Fibroblast of pulmonary artery (primary cell): ENCODE measurements around the gene SNX30.

ENCODE experiments used
- DNase-seq: peaks from one replicate; pipeline ENCODE4 v3.0.0-alpha.2; 2010; ENCODE audit warnings: low read depth
- H3K4me3 ChIP-seq: replicated peaks from 2 replicates; pipeline ENCODE4 v1.5.1; 2011; ENCODE audit warnings: low read depth, mild to moderate bottlenecking, control low read depth, low read length, moderate library complexity
- TF ChIP-seq, protein P1 (sequence below): IDR thresholded peaks from 2 replicates; pipeline ENCODE4 v1.5.1; 2011; ENCODE audit warnings: mild to moderate bottlenecking, control low read depth, low read length, inconsistent platforms; ENCODE audit errors: missing control alignments

SNX30 gene, protein sequence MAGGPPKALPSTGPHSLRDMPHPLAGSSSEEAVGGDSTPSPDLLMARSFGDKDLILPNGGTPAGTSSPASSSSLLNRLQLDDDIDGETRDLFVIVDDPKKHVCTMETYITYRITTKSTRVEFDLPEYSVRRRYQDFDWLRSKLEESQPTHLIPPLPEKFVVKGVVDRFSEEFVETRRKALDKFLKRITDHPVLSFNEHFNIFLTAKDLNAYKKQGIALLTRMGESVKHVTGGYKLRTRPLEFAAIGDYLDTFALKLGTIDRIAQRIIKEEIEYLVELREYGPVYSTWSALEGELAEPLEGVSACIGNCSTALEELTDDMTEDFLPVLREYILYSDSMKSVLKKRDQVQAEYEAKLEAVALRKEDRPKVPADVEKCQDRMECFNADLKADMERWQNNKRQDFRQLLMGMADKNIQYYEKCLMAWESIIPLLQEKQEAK

DNA sequence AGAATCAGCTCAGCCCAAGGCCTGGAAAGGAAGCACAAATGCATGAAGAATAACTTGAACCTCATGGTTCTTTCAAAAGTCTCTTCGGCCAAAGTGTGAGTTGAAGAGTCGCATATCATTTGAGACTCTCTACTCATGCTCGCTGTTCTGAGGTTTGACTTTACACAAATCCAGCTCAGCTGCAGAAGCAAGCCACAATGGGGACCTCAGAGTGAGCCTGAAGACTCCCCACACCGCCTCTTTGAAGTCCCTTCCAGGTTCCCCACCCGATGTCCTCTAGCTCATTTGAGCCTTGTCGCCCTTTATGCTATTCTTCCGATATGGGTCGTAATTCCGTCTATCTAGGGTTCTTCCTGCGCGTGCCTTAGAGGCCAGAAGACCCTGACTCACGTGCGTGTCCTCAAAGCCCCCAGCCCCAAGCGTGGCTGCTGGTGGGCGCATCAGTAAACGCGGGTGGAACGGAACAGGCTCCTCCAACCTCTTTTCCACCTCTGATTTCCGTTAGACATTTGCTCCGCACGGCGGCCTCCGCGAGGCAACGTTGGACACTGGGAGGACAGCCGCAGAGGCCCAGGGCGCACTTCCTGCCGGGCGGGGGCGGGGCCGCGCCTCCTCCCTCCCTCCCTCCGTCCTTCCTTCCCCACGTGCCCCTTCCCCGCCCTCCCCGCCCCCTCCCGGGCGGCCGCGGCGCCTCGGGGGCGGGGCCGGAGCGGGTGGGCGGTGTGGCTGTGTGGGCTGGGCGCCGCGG, at the start of gene SNX30:
SNX30 (plus strand) TSS at position 745 of the 748 bp plus-strand sequence. CDS start 242 bp downstream, outside the sequence.
- H3K4me3 ChIP-seq, result peak within 1 kb of the TSS; percentile 71
- TF ChIP-seq, protein P1, sequence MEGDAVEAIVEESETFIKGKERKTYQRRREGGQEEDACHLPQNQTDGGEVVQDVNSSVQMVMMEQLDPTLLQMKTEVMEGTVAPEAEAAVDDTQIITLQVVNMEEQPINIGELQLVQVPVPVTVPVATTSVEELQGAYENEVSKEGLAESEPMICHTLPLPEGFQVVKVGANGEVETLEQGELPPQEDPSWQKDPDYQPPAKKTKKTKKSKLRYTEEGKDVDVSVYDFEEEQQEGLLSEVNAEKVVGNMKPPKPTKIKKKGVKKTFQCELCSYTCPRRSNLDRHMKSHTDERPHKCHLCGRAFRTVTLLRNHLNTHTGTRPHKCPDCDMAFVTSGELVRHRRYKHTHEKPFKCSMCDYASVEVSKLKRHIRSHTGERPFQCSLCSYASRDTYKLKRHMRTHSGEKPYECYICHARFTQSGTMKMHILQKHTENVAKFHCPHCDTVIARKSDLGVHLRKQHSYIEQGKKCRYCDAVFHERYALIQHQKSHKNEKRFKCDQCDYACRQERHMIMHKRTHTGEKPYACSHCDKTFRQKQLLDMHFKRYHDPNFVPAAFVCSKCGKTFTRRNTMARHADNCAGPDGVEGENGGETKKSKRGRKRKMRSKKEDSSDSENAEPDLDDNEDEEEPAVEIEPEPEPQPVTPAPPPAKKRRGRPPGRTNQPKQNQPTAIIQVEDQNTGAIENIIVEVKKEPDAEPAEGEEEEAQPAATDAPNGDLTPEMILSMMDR, result no peak
- peak; percentile 91 for DNase-seq

DNA sequence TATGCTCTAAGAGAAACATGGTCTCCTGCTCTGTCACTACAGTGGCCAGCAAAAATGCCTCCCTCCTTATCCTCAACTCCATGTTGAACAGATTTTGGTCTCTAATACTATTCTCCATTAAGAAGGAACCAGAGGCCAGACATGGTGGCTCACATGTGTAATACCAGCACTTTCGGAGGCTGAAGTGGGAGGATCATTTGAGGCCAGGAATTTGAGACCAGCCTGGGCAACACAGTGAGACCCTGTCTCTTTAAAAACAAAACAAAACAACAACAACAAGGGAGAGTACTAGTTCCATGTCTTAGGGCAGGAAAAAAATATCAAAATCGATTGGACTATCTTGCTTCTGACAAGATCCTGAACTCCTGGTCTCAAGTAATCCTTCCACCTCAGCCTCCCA, 47.3 kb upstream of the SNX30 start:
- TF ChIP-seq, protein P1, result no peak
- DNase-seq, result no peak
- H3K4me3 ChIP-seq, result no peak overlapping the region

DNA sequence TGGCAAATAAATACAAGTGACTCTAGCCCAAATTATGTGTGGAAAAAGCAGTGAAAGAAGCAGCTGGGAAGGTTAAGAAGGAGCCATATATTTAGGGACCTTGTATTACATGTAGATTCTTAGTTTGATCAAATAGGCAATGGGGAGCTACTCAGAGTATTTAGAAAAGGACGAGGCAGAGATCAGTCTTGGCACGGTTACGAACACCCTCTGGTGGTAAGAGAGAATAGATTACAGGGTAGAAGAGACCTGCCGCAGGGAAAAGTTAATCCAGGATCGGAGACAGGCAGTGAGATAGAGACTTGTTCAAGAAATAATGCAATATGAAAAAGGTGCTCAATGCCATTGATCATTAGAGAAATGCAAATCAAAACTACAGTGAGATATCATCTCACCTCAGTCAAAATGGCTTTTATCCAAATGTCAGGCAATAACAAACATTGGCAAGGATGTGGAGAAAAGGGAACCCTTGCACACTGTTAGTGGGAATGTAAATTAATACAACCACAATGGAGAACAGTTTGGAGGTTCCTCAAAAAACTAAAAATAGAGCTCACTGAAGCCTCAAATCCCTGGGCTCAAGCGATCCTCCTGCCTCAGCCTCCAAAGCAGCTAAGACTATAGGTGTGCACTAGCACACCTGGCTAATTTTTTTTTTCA, 44.7 kb upstream of the SNX30 start:
- peak; percentile 40 for DNase-seq
- TF ChIP-seq, protein P1, result peak; percentile 31
- no peak overlapping the region for H3K4me3 ChIP-seq

DNA sequence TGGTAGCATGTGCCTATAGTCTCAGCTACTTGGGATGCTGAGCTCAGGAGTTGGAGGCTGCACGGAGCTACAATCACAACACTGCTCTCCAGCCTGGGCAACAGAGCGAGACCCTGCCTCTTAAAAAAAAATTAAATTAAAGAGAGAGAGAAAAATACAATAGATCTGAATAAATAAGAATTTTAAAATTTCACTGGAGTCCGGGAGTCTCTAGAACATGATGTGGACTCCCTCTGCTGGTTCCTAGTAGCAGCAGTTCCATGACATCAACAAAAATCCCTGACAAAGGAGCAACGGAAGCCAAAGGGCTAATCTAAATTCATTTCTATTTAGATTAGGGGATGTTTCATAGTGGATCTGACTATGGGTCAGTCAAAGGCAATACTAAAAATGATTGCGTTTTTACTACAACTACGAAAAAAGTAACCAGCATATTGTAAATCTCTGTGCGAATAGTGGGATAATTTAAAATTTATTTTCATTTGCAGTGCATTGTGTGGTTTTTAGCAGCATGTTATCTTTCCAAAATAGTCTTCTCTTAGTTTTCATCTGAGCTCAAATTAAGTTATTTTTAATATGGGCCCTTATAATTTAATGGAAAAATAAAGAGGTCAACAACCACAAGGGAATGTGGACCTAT, 39.4 kb upstream of the SNX30 start:
- DNase-seq, result peak; percentile 73
- no peak overlapping the region for H3K4me3 ChIP-seq
- TF ChIP-seq, protein P1, result peak; percentile 87

DNA sequence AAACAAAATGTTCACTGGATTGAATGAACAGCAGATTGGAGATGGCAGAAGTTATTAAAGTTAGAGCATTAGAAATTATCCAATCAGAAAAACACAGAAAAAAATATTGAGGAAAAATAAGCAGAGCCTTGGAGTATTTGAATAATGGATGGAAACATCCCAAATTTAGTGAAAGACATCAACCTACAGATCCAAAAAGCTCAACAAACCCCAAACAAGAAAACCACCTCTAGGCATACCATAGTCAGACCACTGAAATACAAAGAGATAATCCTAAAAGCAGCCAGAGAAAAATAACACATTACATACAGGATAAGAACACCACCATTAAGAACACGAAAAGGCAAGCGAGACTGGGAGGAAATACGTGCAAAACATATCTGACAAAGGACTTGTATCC, 37.9 kb upstream of the SNX30 start:
- H3K4me3 ChIP-seq, result no peak overlapping the region
- no peak for DNase-seq
- TF ChIP-seq, protein P1, result no peak

DNA sequence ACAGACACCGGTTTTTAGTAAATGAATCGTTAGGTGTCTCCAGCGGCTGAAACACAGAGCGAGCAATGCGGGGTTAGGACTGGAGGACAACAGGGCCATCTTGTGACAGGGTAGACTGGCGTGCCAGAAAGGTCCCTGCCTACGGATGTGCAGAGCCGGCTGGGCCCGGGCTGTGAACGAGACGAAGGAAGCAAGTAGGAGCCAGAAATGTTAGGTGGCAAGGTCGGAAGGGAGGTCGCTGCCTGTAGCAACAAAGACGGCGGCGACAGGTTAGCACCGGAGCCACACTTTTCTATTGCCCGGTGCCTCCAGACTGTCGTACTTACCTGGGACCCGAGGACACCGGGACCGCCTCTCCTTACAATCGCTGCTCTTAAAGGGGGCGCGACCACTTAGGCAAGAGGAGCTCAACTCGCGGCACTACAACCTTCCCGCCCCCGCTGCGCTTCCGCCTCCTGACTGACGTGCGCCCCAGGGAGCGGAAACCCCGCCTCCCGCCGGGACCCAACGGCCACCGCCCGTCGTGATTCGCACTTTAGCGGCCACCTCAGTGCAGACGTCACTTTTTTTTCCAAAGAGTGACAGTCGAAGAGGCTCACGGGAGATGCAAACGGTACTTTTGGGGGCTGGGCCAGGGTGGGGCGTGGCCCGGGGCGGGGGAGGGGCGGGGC, 32.8 kb upstream of the SNX30 start, which contains the start of gene INIP:
INIP (minus strand) TSS at position 457 of the 671 bp plus-strand sequence. CDS start 1,632 bp downstream, outside the sequence.
- TF ChIP-seq, protein P1, result no peak
- peak within 1 kb of the TSS; percentile 98 for H3K4me3 ChIP-seq
- peak; percentile 97 for DNase-seq
